ENCODE data around the gene ZFP64. TPM values are rescaled to one million over a fixed set of nuclear protein-coding genes. Genes with fewer than 3 reads are reported as not detected.
"Not testable (repeated sequence)": the region's sequence is repeated elsewhere in the genome, so short reads cannot be mapped to it uniquely, and the experiment has no call there.

The ZFP64 gene
- total RNA-seq, 1 donor from 2014 or later = 39.1 TPM

DNA sequence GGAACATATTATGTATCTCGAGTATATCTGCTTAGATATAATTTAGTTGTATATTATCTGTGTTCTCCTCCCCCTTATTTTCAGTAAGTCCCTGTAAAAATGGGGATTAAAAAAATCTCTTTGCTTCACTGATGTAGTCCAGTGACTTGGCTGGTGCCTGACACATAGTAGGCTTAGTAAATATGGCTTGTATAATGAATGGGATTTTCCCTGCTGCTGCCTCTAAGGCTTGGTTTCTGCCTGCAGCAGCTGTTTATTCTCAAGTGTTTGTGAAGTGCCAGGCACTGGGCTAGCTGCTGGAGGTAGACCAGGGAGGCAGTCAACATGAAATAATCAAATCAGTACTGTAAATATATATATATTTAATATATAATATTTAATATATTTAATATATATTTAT, 1.6 kb upstream of the ZFP64 start:
- peak overlapping the region; percentile 94 for H3K27ac Mint-ChIP-seq (ENCODE audit: unreplicated experiment)
- DNase-seq = no peak
- TF ChIP-seq CTCF (IDR thresholded peaks at IDR 0.05; ENCODE audit: partially characterized antibody, unreplicated experiment) = no peak
- H3K9me3 Mint-ChIP-seq (ENCODE audit: unreplicated experiment) = peaks cover 10% of the 10 kb centered on the region
- H3K27me3 Mint-ChIP-seq (ENCODE audit: unreplicated experiment) = peaks cover 13% of the 10 kb centered on the region
- H3K4me3 Mint-ChIP-seq (ENCODE audit: unreplicated experiment) = peak overlapping the region; percentile 88
- H3K36me3 Mint-ChIP-seq (ENCODE audit: unreplicated experiment) = no peaks in the 10 kb centered on the region
- H3K4me1 Mint-ChIP-seq (ENCODE audit: low read depth, unreplicated experiment) = peaks cover 9% of the 10 kb centered on the region

- not testable (repeated sequence) for H3K36me3 Mint-ChIP-seq (ENCODE audit: unreplicated experiment); DNase-seq; H3K4me1 Mint-ChIP-seq (ENCODE audit: low read depth, unreplicated experiment)
- Mint-ChIP-seq H3K9me3 (ENCODE audit: unreplicated experiment) (peaks cover 10% of the 10 kb centered on the region), H3K27me3 (ENCODE audit: unreplicated experiment) (peaks cover 13% of the 10 kb centered on the region), H3K27ac (ENCODE audit: unreplicated experiment) (peak overlapping the region; percentile 94), H3K4me3 (ENCODE audit: unreplicated experiment) (peak overlapping the region; percentile 88)
Measured at GRCh38 chr20:52192719-52193007, 1.1 kb upstream of the ZFP64 start.

GRCh38 chr20:52191916-52192718, 538 bp upstream of the ZFP64 start:
- DNase-seq = peak; percentile 65
- peak overlapping the region; percentile 94 for H3K27ac Mint-ChIP-seq (ENCODE audit: unreplicated experiment)
- peaks cover 9% of the 10 kb centered on the region for H3K4me1 Mint-ChIP-seq (ENCODE audit: low read depth, unreplicated experiment)
- H3K27me3 Mint-ChIP-seq (ENCODE audit: unreplicated experiment) = peaks cover 13% of the 10 kb centered on the region
- TF ChIP-seq CTCF (IDR thresholded peaks at IDR 0.05; ENCODE audit: partially characterized antibody, unreplicated experiment) = no peak
- H3K4me3 Mint-ChIP-seq (ENCODE audit: unreplicated experiment) = peak overlapping the region; percentile 88
- peaks cover 10% of the 10 kb centered on the region for H3K9me3 Mint-ChIP-seq (ENCODE audit: unreplicated experiment)
- no peaks in the 10 kb centered on the region for H3K36me3 Mint-ChIP-seq (ENCODE audit: unreplicated experiment)

- DNase-seq = peak; percentile 26
- H3K36me3 Mint-ChIP-seq (ENCODE audit: unreplicated experiment) = no peaks in the 10 kb centered on the region
- H3K9me3 Mint-ChIP-seq (ENCODE audit: unreplicated experiment) = peaks cover 10% of the 10 kb centered on the region
- H3K27ac Mint-ChIP-seq (ENCODE audit: unreplicated experiment) = peak overlapping the region; percentile 87
- H3K4me3 Mint-ChIP-seq (ENCODE audit: unreplicated experiment) = peak overlapping the region; percentile 98
- no peak for TF ChIP-seq CTCF (IDR thresholded peaks at IDR 0.05; ENCODE audit: partially characterized antibody, unreplicated experiment)
- peaks cover 13% of the 10 kb centered on the region for H3K27me3 Mint-ChIP-seq (ENCODE audit: unreplicated experiment)
- H3K4me1 Mint-ChIP-seq (ENCODE audit: low read depth, unreplicated experiment) = peaks cover 9% of the 10 kb centered on the region
Measured at GRCh38 chr20:52190437-52191131, 995 bp downstream of the ZFP64 start.

DNA sequence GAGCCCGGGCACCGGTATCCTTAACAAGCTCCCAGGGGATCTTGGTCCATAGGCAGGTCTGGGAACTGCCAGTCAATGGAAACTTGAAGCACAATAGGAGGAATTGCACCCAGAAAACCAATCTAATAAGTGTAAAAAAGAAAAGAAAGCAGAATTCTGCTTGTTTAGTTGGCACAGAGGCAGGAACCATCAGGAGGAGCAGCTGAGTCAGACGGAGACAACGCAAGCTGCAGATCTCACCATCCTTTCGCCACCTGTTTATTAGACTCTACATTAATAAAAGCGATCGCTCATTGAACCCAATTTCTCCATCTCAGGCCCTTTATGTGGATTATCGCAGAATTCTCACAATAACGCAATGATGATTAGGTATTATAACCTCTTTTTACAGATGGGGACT, 9.8 kb downstream of the ZFP64 start:
- no peak for DNase-seq
- no peaks in the 10 kb centered on the region for H3K27me3 Mint-ChIP-seq (ENCODE audit: unreplicated experiment)
- H3K4me3 Mint-ChIP-seq (ENCODE audit: unreplicated experiment) = no peak overlapping the region
- H3K4me1 Mint-ChIP-seq (ENCODE audit: low read depth, unreplicated experiment) = no peaks in the 10 kb centered on the region
- no peak for TF ChIP-seq CTCF (IDR thresholded peaks at IDR 0.05; ENCODE audit: partially characterized antibody, unreplicated experiment)
- peaks cover 9% of the 10 kb centered on the region for H3K36me3 Mint-ChIP-seq (ENCODE audit: unreplicated experiment)
- no peak overlapping the region for H3K27ac Mint-ChIP-seq (ENCODE audit: unreplicated experiment)
- H3K9me3 Mint-ChIP-seq (ENCODE audit: unreplicated experiment) = no peaks in the 10 kb centered on the region

Data from glutamatergic neuron (in vitro differentiated cells).